ENCODE results near the gene PACS2.

GRCh38 chr14:105394714-105395537 is 80.4 kb downstream of the PACS2 start:
- no peak for TF ChIP-seq CTCF (IDR thresholded peaks at IDR 0.05; ENCODE audit: insufficient read depth, low read length)
- no peak for TF ChIP-seq POLR2AphosphoS5 (IDR thresholded peaks at IDR 0.05; ENCODE audit: low read depth)

All from HL-60 (cell line).